ENCODE measurements around the gene RPIA. TPM values are rescaled to one million over a fixed set of nuclear protein-coding genes. Genes with fewer than 3 reads are reported as not detected.
A peak's percentile ranks its signal among the peaks of the same experiment; 100 is the strongest.
"Not testable (repeated sequence)": the region's sequence is repeated elsewhere in the genome, so short reads cannot be mapped to it uniquely, and the experiment has no call there.

RPIA gene
- total and polyA plus RNA-seq, 9 of the 15 experiments (the other 6 are each of a cell fraction or from before 2014, with no cell fraction given) = 7.8 to 41.2 (median 25.8) TPM

GRCh38 chr2:88765154-88765888, 73.8 kb downstream of the RPIA start:
- H3K9ac ChIP-seq (ENCODE audit: insufficient read depth in 1 of 2, low read depth in 2 of 2, low read length in 2 of 2) = no peak overlapping the region
- no peaks in the 10 kb centered on the region for H3K27me3 ChIP-seq (ENCODE audit: control insufficient read depth in 2 of 2, insufficient read depth in 2 of 2, low read length in 2 of 2)
- BruUV-seq (replicated peaks) = no TSS peak
- ATAC-seq = no peak
- H3K27ac ChIP-seq (ENCODE audit: extremely low read depth, low read depth, low read length) = no peak overlapping the region
- TF ChIP-seq ZBTB33 (CRISPR knock-in tag; IDR thresholded peaks at IDR 0.05) (peak; percentile 80), ID3 (CRISPR knock-in tag; IDR thresholded peaks at IDR 0.05) (no peak), ID3 (tag; IDR thresholded peaks at IDR 0.05) (no peak)
- in situ Hi-C loops (cut with MboI) = no loop called here
- no peak for DNase-seq (ENCODE audit: extremely low read depth in 1 of 4, low spot score in 3 of 4)
- H3K79me2 ChIP-seq (ENCODE audit: control insufficient read depth, insufficient read depth, low read length) = no peaks in the 10 kb centered on the region
- 76% methylated on average over 10 of the region's 75 CpGs for WGBS (ENCODE audit: insufficient coverage, low coverage, missing lambda C conversion rate)
- no peak for FAIRE-seq
- no peak overlapping the region for H2AFZ ChIP-seq (ENCODE audit: low read depth, low read length)
- no peaks in the 10 kb centered on the region for H3K36me3 ChIP-seq (ENCODE audit: control insufficient read depth, insufficient read depth, low read length)
- no peak overlapping the region for H3K4me2 ChIP-seq (ENCODE audit: insufficient read depth, low read length)
- no peaks in the 10 kb centered on the region for H3K9me1 ChIP-seq (ENCODE audit: control insufficient read depth, insufficient read depth, low read length)
- no peaks in the 10 kb centered on the region for H4K20me1 ChIP-seq (replicated peaks; ENCODE audit: control insufficient read depth, insufficient read depth, low read length)
- no peaks in the 10 kb centered on the region; a peak in 1 of 5 replicates for H3K4me1 ChIP-seq (replicated peaks in 1 of 2; ENCODE audit: control insufficient read depth in 2 of 2, insufficient read depth in 2 of 2, low read length in 2 of 2)
- intact Hi-C loops (cut with micrococcal nuclease) = no loop called here
- CTCF ChIA-PET (ENCODE audit: low intra/inter-chr PET ratio) = no interaction called here
- H3K4me3 ChIP-seq = no peak overlapping the region
- POLR2A ChIA-PET = no interaction called here
- H3K9me3 ChIP-seq (replicated peaks; ENCODE audit: control insufficient read depth, insufficient read depth, low read depth, low read length) = no peaks in the 10 kb centered on the region

- DNase-seq (ENCODE audit: extremely low read depth in 1 of 4, low spot score in 3 of 4); H3K4me2 ChIP-seq (ENCODE audit: insufficient read depth, low read length); POLR2A ChIA-PET; in situ Hi-C loops (cut with MboI); H3K9me3 ChIP-seq (replicated peaks; ENCODE audit: control insufficient read depth, insufficient read depth, low read depth, low read length); FAIRE-seq; H3K79me2 ChIP-seq (ENCODE audit: control insufficient read depth, insufficient read depth, low read length); BruUV-seq (replicated peaks); ATAC-seq; CTCF ChIA-PET (ENCODE audit: low intra/inter-chr PET ratio); H3K9ac ChIP-seq (ENCODE audit: insufficient read depth in 1 of 2, low read depth in 2 of 2, low read length in 2 of 2); intact Hi-C loops (cut with micrococcal nuclease); H4K20me1 ChIP-seq (replicated peaks; ENCODE audit: control insufficient read depth, insufficient read depth, low read length); H3K4me3 ChIP-seq; H2AFZ ChIP-seq (ENCODE audit: low read depth, low read length); H3K27me3 ChIP-seq (ENCODE audit: control insufficient read depth in 2 of 2, insufficient read depth in 2 of 2, low read length in 2 of 2); H3K9me1 ChIP-seq (ENCODE audit: control insufficient read depth, insufficient read depth, low read length); H3K36me3 ChIP-seq (ENCODE audit: control insufficient read depth, insufficient read depth, low read length); H3K4me1 ChIP-seq (replicated peaks in 1 of 2; ENCODE audit: control insufficient read depth in 2 of 2, insufficient read depth in 2 of 2, low read length in 2 of 2); H3K27ac ChIP-seq (ENCODE audit: extremely low read depth, low read depth, low read length): not testable (repeated sequence)
- WGBS (ENCODE audit: insufficient coverage, low coverage, missing lambda C conversion rate) = 53% methylated on average over 13 of the region's 24 CpGs
Observed at GRCh38 chr2:88765889-88766481, 74.5 kb downstream of the RPIA start.
